ENCODE results near the gene LDLRAD4.

GRCh38 chr18:13430663-13431062, 212.1 kb downstream of the LDLRAD4 start:
- no peak for TF ChIP-seq CTCF (IDR thresholded peaks at IDR 0.05)
- no peak for TF ChIP-seq POLR2A (IDR thresholded peaks at IDR 0.05)

Data from tibial nerve (tissue), 3 donors.